DMS79 (cell line): ENCODE measurements around the gene ZNRF3.
"Not testable (repeated sequence)": the region's sequence is repeated elsewhere in the genome, so short reads cannot be mapped to it uniquely, and the experiment has no call there.

ENCODE experiments used
- DNase-seq: peaks from one replicate; lab custom pipeline; 2025; lab: John Stamatoyannopoulos, UW

ZNRF3 gene

DNA sequence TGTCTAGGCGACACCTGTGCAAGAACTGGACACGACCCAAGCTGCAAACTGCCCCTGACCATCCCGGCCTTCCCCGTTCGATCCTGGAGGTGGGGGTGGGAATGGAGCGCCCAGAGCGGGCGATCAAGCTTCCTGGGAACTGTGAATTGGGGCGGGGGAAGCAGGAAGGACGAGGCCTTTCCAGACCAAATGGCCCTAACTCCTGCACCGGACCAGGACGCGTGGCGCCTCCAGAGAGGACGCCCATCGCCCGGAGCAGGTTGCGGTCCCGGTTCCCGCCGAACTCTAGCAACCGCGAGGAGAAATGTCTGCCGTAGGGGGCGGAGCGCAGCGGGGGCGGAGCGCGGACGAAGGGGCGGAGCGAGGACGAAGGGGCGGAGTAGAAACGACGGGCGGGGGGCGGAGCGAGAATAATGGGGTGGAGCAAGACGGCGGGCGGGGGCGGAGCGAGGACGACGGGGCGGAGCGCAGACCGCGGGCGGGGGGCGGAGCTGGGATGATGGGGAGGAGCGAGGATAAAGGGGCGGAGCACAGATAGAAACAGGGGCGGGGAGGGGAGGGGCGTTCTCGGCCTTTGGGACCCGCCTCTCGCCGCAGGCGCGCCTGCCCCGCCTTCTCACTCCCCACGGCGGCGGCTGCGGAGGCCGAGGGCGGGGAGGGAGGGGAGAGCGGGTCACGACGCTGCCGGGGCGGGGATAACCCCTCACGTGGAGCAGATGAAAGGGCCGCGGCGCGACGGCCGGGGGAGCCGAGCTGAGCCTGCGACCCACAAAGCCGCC, at the start of gene ZNRF3:
ZNRF3 (plus strand) TSS at position 695 of the 779 bp plus-strand sequence. CDS start 195 bp downstream, outside the sequence.
- peak; percentile 13 for DNase-seq

DNA sequence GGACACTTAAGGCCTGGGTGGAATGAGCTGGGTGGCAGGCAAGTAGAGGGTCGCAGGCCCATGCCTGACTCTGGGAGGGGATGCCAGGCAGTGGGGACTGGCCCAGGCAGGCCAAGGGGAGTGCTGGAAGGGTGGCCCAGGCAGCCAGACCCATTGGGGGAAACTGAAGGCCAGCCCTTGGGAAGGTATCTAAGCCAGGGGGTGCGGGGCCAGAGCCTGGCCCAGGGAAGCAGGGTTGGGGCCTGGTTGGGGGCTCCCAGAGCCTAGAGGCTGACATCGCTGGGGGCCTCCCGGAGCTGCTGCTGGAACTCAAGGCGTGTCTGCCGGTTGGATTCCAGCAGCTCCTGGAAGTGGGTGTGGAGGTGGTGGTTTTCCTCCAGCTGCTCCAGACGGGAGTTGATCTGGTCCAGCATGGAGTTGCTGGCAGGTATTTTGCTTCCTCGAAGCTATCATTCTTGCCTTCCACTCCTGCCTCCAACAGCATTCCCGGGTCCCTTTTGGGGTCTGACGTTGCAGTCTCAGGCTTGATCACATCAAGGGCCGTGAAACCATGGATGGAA, 47.7 kb upstream of the ZNRF3 start:
- no peak for DNase-seq

DNA sequence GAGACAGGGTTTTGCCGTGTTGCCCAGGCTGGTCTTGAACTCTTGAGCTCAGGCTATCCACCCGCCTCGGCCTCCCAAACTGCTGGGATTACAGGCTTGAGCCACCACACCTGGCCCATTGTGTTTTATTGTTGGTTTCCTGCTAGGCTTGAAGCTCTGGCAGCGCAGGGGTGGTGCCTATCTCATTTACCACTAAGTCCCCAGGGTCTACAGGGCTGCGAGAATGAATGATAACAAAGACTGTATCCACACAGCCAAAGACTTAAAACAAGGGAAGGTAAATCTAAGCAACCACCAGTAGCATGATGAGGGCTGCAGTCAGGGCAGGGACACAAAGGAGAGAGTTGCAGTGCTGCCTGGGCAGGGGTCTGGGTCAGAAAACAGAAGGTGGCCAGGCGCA, 45.7 kb upstream of the ZNRF3 start:
- DNase-seq, result no peak

DNA sequence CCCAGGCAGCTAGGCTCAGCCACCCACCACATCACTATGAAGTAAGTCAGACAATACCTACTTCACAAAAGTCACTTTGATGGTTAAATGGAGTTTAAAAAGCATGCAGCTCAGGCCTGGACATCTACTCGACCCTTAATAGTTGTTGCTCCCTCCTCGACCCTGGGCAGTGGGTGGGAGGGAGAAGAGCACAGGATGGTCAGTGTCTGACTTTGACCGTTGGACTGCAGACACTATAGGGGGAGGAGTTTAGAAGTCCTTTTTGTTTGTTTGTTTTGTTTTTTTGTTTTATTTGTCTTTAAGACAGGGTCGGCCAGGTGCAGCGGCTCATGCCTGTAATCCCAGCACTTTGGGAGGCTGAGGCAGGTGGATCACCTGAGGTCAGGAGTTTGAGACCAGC, 44.4 kb upstream of the ZNRF3 start:
- DNase-seq, result no peak

DNA sequence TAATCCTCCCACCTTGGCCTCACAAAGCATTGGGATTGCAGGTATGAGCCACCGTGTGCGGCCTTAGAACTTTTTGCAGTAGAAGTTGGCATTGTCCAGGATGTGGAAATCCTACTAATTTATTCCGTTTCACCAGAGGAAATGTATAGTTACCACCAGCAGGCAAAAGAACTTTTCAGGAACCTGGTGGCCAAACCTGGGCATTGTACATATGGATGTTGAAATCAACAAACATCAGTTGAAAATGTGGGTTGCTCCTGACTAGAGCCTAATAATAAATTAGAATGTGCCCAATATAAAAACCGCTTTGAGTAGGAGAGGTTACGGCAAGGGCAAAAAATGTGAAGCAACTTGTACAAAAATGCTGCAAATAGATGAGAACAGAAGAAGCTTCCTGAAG, 42.3 kb upstream of the ZNRF3 start:
- no peak for DNase-seq

- DNase-seq, result no peak
Observed at GRCh38 chr22:28843633-28844032, 39.7 kb upstream of the ZNRF3 start.

- not testable (repeated sequence) for DNase-seq
Observed at GRCh38 chr22:28844277-28844676, 39.1 kb upstream of the ZNRF3 start.

DNA sequence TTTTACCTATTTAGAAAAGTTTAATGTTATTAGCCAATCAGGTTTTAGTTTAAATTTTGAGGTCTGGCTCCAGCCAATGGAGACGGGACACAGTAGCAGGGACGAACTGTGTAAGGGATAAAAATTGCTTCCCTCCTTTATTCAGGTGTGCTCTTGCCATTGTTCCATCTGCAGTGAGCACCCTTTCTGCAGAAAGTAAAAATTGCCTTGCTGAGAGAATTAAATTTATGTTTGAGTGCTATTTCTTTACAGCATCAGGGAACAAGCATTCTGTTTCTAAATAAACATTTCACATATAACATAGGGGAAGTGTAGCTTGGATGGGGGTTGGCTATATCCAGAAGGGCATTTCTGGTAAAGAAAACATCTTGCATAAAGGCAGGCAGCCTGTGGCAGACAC, 36.4 kb upstream of the ZNRF3 start:
- no peak for DNase-seq

DNA sequence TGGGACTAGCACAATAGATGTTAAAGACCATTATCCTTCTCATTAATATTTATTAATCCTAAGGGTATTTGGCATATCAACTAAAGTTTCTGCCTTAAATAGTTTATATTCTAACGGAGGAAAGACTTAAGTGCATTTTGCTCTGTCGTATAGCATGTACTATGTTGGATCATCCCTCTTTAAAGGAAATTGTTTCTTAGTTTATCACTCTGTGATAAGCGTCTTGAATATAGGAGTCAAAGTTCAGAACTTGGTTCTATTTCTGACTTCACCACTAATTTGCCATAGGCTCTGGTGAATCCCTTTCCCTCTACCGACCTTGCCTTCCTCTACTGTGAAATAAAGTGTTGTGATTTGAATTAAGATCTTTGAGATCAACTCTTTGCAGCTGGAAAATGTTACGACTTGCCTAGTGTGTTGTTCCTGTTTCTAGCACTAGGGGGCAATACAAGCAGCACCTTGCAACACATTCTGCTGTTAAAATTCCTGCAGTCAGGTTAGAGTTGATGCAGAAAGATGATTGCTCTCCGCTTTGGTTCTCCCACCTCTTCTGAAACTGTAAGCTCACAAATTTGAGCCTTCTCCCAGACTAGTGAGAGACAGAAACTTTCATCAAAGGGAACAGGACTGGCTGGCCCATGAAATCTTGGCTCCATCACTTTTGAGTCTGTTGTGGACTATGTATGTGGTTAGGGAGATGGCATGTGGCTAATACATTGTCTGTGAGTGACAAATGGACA, 27.8 kb upstream of the ZNRF3 start:
- DNase-seq, result no peak

DNA sequence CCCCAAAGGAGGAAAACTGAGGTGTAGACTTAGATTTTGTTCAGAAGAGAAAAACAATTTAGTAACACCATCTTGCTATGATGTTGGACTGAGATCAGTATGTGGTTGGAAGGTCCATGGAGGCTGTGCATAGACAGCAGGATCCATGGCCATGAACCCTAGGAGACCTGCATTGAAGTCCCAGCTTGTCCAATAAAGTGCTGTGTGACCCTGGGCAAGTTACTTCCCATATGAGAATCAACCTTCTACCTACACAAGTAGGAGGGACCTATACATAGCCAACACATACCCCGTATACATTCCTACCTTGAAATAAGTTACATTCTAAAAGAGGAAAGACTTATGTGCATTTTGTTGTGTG, 27.3 kb upstream of the ZNRF3 start:
- DNase-seq, result no peak

GRCh38 chr22:28857288-28857687, 26.1 kb upstream of the ZNRF3 start:
- no peak for DNase-seq

DNA sequence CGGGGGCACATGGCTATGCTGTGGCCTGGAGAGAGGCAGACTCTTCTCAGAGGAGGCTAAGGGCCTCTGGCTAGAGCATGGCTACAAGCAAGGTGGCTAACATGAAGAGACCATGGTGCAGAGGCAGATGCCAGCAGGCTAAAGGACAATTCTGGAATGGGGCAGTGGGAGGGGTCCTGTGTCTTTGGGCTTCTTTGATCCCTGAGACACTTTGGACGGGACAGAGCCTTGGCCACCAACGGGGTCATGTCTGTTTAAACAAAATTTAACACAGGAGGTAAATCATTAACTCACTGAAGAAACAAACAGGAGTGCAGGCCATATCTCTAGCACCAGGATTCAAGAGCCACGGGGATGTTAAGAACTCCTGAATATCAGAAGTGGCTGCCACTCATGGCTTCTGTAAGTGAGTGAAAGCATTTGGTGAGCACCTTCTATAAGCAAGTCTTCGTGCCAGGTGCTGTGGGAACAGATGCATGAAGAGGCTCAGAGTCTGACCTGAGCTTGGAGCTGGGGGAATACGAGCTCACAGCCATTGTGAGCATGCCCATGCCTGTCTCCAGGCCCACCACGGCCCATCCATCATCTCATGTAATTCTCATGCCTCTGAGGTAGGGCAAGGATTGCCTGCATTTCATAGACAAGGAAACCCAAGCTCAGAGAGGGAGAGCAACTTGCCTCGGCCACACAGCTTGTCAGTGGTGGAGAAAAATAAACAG, 18.3 kb upstream of the ZNRF3 start:
- DNase-seq, result no peak

- DNase-seq, result no peak
Observed at GRCh38 chr22:28867191-28867590, 16.2 kb upstream of the ZNRF3 start.

- DNase-seq, result not testable (repeated sequence)
Observed at GRCh38 chr22:28868389-28868788, 15.0 kb upstream of the ZNRF3 start.

- DNase-seq, result no peak
Observed at GRCh38 chr22:28869736-28870135, 13.6 kb upstream of the ZNRF3 start.

DNA sequence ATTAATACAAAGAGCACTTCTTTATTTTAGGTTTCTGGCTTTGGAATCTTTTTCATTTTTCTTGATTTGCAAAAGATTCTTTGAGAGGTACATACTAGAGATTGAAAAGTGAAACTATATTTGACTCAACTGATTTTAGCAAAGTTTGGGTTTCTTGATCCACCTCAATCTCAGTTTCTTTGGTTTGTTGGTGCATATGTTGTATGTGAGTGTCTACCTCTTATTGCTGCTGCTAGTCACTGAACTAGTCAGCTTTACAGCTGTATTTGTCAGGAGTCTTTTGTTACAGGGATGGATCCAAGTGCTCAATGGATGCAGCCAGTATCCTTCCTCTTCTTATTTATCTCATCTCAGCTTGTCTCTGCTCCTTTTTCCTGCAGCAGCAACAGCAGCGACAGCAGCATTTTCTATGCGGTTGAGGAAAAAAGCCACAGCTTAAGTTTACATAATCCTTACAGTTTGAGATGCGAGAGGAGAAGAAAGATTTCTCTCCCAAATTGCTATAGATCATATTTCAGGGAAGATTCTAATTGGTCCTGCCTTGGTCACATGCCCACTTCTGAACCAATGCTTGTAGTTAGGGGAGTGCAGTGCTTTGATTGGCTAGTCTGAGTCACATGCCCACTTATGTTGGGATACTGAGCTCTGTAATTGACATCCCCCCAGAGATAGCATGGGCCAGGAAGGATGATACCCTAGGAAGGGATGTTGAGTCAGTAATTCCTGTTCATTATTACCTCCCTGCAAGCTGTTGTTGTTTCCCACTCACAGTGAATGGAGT, 10.0 kb upstream of the ZNRF3 start:
- DNase-seq, result no peak

DNA sequence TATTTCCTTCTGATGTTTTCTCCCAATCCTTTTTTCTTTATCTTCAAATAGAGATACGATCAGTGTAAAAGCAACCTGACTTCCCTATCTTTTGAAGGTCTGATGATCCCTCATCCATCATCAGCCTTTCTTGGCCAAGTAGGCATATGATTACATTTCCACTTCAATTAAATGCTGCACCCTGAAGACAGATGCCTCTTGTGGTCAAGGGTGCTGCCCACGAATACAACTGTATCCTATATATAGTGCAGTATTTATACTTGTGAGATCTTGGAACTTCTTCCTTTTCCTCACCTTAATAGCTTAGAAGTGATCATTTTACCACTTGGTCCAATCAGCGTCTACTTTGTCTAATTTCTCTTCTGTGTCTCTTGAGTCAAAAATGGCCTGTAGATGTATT, 9.3 kb upstream of the ZNRF3 start:
- DNase-seq, result no peak

GRCh38 chr22:28874811-28875320, 8.5 kb upstream of the ZNRF3 start:
- no peak for DNase-seq

DNA sequence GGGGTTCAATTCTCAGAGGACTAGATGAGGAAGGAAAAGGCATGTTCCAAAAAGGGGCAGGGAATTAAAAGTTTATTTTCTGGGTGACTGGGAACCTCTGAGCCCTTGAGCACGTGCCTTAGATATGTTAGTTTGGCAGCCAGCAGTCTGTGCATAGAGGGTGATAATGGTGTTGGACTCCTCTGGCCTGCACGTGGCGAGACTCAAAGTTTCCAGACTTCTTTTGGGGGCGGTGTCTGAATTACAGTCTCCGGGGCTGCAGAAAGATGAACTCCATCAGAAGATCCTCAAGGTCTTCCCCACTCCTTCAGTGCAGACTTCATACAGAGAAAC, 861 bp upstream of the ZNRF3 start:
- DNase-seq, result no peak

GRCh38 chr22:28883657-28883916, 215 bp downstream of the ZNRF3 start:
- no peak for DNase-seq

DNA sequence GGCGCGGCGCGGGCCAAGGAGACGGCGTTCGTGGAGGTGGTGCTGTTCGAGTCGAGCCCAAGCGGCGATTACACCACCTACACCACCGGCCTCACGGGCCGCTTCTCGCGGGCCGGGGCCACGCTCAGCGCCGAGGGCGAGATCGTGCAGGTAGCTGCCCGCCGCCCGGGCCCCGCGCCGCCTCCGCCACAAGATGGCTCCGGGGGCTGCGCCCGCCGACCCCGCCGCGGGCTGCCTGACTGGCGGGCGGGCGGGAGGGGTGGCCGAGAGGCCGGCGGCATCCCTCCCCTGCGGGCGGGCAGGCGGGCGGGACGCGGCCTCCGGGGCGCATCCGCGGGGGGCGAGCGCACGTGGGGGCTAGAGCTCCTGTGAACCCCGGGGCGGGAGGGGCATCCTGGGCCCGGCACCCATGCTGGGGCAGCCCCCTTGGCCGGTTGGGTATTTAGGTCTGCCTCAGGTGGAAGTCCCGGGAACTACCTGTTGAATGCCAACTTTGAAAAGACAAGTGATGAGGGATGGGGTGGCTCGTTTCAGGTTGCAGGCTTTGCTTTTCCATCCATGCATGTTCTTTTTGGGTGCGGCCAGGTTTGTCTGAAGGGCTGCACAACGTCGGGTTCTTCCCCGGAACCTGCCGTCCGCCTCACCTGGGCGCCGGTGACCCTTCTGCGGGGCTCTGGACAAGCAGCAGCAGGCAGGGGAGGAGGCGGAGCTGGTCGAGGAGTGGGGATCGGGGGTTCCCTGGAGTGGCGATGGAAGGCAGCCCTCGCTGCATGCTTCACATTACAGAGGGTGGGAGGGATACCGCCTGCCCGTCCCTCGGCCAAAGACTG, 760 bp downstream of the ZNRF3 start:
- DNase-seq, result no peak
